Right atrium auricular region (tissue), 2 donors: ENCODE results near the gene CC2D1B. TPM values are rescaled to one million over a fixed set of nuclear protein-coding genes. Genes with fewer than 3 reads are reported as not detected.

Experiments
- DNase-seq: peaks from one replicate; pipeline ENCODE4 v3.0.0-alpha.2; 2019; ENCODE audit warnings: low spot score
- H3K27ac ChIP-seq, 2 donors: fragments of 200-600 bp; sonication (generic); 1 replicate in 1 of 2; 2 replicates in 1 of 2; pipeline ENCODE4 v1.5.1; 2016 to 2019
- H3K27me3 ChIP-seq, 2 donors: fragments of 200-600 bp; sonication (generic); one replicate each; pipeline versions ENCODE4 v1.5.1 to v1.6.0; 2017 to 2019
- H3K36me3 ChIP-seq: fragments of 200-600 bp; sonication (generic); one replicate; pipeline ENCODE4 v1.5.1; 2016
- H3K4me1 ChIP-seq, 2 donors: fragments of 200-600 bp; sonication (generic); one replicate each; pipeline versions ENCODE4 v1.5.1 to v1.6.0; 2017 to 2019
- H3K4me3 ChIP-seq, 2 donors: fragments of 200-600 bp; sonication (generic); 1 replicate in 1 of 2; 2 replicates in 1 of 2; pipeline ENCODE4 v1.5.1; 2017 to 2019; ENCODE audit warnings: mild to moderate bottlenecking in 1 of 2, moderate library complexity in 1 of 2
- H3K9me3 ChIP-seq, 2 donors: fragments of 200-600 bp; sonication (generic); one replicate each; pipeline ENCODE4 v1.5.1; 2019
- total RNA-seq, 2 donors: library from RNA; depleted of rRNA; stranded (reverse); fragments of >200 nt; gene quantifications; one replicate each; pipeline ENCODE4 v1.1.0, GENCODE V29; 2016
- TF ChIP-seq, protein P1 (sequence below), 2 donors: fragments of 200-600 bp; sonication (generic); IDR thresholded peaks; one replicate each; pipeline ENCODE4 v1.5.1; 2019; ENCODE audit warnings: antibody characterized with exemption in 2 of 2

The CC2D1B gene
- total RNA-seq, 2 donors from 2014 or later = 11.0 to 20.6 TPM

- Histone ChIP-seq H3K36me3 (peaks cover 97% of the 10 kb centered on the region), H3K27ac (no peak overlapping the region), H3K27me3 (no peaks in the 10 kb centered on the region), H3K9me3 (no peaks in the 10 kb centered on the region), H3K4me1 (no peaks in the 10 kb centered on the region), H3K4me3 (no peak overlapping the region)
- DNase-seq = no peak
- TF ChIP-seq, protein P1, sequence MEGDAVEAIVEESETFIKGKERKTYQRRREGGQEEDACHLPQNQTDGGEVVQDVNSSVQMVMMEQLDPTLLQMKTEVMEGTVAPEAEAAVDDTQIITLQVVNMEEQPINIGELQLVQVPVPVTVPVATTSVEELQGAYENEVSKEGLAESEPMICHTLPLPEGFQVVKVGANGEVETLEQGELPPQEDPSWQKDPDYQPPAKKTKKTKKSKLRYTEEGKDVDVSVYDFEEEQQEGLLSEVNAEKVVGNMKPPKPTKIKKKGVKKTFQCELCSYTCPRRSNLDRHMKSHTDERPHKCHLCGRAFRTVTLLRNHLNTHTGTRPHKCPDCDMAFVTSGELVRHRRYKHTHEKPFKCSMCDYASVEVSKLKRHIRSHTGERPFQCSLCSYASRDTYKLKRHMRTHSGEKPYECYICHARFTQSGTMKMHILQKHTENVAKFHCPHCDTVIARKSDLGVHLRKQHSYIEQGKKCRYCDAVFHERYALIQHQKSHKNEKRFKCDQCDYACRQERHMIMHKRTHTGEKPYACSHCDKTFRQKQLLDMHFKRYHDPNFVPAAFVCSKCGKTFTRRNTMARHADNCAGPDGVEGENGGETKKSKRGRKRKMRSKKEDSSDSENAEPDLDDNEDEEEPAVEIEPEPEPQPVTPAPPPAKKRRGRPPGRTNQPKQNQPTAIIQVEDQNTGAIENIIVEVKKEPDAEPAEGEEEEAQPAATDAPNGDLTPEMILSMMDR (IDR thresholded peaks at IDR 0.05) = no peak
These were observed 9.1 kb downstream of the CC2D1B start for GRCh38 chr1:52356818-52357355.

- Histone ChIP-seq H3K27ac (no peak overlapping the region), H3K36me3 (peaks cover 89% of the 10 kb centered on the region), H3K4me3 (no peak overlapping the region), H3K9me3 (no peaks in the 10 kb centered on the region), H3K27me3 (no peaks in the 10 kb centered on the region), H3K4me1 (no peaks in the 10 kb centered on the region)
- TF ChIP-seq, protein P1 (IDR thresholded peaks at IDR 0.05) = no peak
- no peak for DNase-seq
These were observed 10.0 kb downstream of the CC2D1B start for GRCh38 chr1:52355847-52356505.

GRCh38 chr1:52355436-52355835 is 10.6 kb downstream of the CC2D1B start:
- no peaks in the 10 kb centered on the region for H3K4me1 ChIP-seq
- H3K9me3 ChIP-seq = no peaks in the 10 kb centered on the region
- TF ChIP-seq, protein P1 (IDR thresholded peaks at IDR 0.05) = no peak

GRCh38 chr1:52352690-52353089 is 13.3 kb downstream of the CC2D1B start:
- Histone ChIP-seq H3K4me3 (no peak overlapping the region), H3K9me3 (no peaks in the 10 kb centered on the region), H3K4me1 (no peaks in the 10 kb centered on the region), H3K27me3 (no peaks in the 10 kb centered on the region), H3K36me3 (peaks cover 56% of the 10 kb centered on the region), H3K27ac (no peak overlapping the region)
- TF ChIP-seq, protein P1 (IDR thresholded peaks at IDR 0.05) = no peak
- DNase-seq = peak; percentile 54

More at GRCh38 chr1:52355436-52355835, 10.6 kb downstream of the CC2D1B start:
- no peak for DNase-seq
- H3K27ac ChIP-seq = no peak overlapping the region
- H3K4me3 ChIP-seq = no peak overlapping the region
- no peaks in the 10 kb centered on the region for H3K27me3 ChIP-seq
- H3K36me3 ChIP-seq = peaks cover 84% of the 10 kb centered on the region

DNA sequence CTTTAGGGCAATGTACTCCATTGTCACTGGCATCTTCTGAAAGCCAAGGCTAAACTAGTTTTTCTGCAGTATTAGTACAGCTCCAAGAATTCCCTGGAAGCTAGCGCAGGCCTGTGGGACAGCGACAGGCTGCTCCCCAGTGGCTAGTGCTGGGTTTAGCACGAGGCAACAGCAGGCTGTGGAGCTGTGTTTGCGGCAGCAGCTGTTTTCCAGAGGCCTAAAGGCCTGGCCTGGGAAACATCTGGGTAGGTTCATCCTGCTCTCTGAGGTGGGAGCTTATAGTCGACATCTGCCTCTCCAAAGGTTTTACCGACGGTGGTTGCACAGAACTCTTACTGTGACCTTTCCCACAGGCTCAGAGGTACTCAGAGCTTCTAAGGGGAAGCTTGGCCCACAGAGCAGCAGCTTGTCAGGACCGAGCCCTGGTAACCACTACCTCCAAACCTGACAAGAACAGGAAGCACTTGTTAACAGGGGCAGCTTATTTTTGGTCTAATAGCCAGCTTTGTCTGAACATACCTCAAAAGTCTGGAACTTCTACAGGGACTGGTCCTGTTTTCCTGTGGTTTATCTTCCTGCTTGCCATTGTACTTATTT is 17.2 kb downstream of the CC2D1B start:
- H3K9me3 ChIP-seq = no peaks in the 10 kb centered on the region
- peaks cover 25% of the 10 kb centered on the region for H3K36me3 ChIP-seq
- H3K4me3 ChIP-seq = no peak overlapping the region
- H3K27ac ChIP-seq = no peak overlapping the region
- no peaks in the 10 kb centered on the region for H3K27me3 ChIP-seq
- peak; percentile 49 for DNase-seq
- H3K4me1 ChIP-seq = no peaks in the 10 kb centered on the region
- TF ChIP-seq, protein P1 (IDR thresholded peaks at IDR 0.05) = no peak
